ENCODE results near the gene ARHGAP42.

GRCh38 chr11:100855466-100856067 lies 168.5 kb downstream of the ARHGAP42 start:
- TF ChIP-seq, protein P1, sequence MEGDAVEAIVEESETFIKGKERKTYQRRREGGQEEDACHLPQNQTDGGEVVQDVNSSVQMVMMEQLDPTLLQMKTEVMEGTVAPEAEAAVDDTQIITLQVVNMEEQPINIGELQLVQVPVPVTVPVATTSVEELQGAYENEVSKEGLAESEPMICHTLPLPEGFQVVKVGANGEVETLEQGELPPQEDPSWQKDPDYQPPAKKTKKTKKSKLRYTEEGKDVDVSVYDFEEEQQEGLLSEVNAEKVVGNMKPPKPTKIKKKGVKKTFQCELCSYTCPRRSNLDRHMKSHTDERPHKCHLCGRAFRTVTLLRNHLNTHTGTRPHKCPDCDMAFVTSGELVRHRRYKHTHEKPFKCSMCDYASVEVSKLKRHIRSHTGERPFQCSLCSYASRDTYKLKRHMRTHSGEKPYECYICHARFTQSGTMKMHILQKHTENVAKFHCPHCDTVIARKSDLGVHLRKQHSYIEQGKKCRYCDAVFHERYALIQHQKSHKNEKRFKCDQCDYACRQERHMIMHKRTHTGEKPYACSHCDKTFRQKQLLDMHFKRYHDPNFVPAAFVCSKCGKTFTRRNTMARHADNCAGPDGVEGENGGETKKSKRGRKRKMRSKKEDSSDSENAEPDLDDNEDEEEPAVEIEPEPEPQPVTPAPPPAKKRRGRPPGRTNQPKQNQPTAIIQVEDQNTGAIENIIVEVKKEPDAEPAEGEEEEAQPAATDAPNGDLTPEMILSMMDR (IDR thresholded peaks at IDR 0.05; ENCODE audit: insufficient read depth, low read length), result peak; percentile 4
- no peak for TF ChIP-seq GABPA (IDR thresholded peaks at IDR 0.05; ENCODE audit: low read depth)
- no peak for TF ChIP-seq POLR2AphosphoS5 (IDR thresholded peaks at IDR 0.05; ENCODE audit: low read depth)
- TF ChIP-seq REST (IDR thresholded peaks at IDR 0.05; ENCODE audit: insufficient replicate concordance, low read depth), result no peak
- no peak for TF ChIP-seq SPI1 (IDR thresholded peaks at IDR 0.05; ENCODE audit: borderline replicate concordance, low read depth)

All from HL-60 (cell line).